ENCODE data around the gene PERP.
"Not testable (repeated sequence)": the region's sequence is repeated elsewhere in the genome, so short reads cannot be mapped to it uniquely, and the experiment has no call there.

PERP gene

DNA sequence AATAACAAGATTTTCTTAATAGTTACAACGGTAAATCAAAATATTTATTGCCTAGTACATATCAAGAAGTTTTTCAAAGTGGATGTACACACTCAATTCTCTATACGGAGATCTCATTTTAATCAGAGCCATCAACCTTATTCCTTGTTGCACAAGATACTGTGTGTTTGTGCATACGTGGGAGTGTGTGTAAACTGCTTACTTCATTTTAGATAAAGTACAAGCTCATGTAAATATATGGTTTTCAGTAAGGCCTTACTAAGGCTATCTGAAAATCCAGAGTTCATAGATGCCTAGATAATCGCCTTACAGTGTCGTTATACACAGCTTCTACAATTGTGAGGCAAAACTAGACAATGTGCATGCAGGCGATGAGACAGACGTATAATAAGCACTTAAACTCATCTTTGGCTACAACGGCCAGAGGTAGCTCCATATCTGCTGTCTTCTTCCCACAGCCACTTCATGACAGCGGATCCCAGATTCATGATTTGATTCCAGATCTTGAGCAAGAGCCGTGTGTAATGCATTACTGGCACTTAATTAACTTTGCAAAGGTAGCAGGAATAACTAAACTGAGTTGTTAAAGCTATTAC lies 2.5 kb downstream of the PERP start:
- DNase-seq: no peak

DNA sequence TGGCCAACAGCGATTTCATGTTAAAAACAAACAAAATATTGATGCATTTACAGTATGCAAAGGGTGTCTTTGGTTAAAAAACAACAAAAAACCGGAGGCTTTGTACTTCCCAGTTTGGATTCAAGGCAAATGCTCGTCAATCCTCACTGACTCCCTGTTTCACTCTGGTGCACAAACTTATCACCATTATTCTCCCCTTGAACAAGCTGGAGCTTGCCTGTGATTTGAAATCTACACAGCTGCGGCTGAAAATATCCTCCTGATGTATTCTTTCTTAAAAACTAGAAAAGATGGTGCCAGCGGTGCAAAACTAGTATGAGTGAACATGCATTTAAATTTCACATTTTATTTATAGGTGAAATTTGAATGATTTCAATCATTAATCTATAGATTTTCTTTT lies 3.3 kb downstream of the PERP start:
- no peak for DNase-seq

DNA sequence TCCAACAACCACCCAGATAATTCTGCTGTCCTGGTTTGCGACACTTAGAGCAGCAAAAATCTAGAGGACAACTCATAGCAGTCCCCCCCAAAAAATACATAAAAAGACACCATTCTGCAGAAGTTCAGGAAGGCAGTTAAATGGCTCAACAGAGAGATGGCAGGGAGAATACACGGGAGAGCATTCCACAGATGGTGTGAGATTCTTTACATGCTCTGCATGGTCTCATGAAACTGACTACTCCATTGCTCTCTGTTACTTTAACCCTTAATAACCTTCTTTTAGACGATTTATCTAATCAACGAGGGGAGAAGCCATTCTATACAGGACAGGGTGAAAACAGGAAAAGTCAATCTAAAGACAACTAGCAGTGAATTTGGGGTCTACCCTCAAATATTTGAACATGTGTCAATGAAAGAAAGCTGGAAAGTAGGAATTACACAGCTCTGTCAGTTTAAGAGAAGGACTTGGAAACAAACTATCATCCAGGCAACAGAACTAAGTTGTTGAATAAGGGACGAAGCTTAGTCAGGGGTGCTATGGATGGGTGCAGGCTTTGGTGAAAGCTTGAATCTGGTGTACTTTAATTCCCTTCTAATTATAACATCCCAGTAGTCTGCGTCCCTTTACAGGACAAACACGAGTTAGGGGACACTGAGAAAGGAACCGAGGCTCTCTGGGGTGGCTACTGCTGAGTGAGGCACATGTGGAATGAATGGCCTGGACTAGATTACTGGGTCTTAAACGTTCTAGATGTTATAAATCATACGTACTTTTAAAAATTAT lies 5.1 kb downstream of the PERP start:
- DNase-seq: no peak

DNA sequence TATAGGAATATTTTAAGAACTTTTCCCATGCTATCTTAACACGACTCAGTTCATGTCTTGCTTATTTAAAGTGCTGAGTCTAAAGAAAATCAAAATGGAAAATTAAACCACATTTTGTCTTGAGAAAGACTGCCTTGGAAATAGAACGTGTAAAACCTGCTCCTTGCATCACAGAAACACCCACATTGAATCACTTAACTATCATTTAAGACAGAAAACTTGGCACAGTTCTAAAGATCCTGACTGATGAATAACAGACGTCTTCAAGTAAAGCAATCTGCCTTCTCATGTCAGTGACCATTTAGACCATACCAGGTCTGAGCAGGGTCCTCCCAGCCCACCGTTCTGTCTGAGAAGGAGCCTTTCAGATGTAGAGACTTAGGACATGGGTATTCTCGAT lies 7.4 kb downstream of the PERP start:
- DNase-seq: no peak

DNA sequence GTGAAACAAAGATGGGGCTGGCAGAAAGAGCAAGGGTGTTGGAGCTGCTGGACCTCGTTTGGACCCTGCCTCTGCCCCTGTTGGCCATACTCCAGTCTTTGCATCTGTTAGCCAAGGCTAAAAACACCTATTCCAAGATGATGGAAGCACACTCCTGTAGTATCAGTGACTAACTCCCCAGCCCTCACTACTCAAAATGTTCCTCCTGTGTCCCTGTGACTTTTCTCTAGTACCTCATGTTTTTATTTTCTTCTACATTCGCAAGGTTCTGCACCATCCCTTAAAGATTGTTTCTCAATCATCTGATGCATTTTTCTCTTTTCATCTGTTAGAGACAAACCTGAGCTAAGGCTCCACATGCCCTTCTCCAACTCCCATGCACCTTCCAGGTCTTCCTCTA lies 8.9 kb downstream of the PERP start:
- no peak for DNase-seq

DNA sequence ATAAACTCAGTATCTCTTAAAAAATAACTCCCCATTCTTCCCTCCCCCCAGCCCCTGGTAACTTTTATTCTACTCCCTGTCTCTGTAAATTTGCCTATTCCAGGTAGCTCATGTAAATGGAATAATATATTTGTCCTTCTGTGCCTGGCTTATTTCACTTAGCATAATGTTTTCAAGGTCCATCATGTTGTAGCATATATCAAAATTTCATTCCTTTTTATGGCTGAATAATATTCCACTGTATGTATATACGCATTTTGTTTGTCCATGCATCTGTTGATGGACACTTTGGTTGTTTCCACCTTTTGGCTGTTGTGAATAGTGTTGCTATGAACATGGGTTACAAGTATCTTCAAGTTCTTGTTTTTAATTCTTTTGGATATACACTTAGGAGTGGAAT lies 13.0 kb downstream of the PERP start:
- no peak for DNase-seq

DNA sequence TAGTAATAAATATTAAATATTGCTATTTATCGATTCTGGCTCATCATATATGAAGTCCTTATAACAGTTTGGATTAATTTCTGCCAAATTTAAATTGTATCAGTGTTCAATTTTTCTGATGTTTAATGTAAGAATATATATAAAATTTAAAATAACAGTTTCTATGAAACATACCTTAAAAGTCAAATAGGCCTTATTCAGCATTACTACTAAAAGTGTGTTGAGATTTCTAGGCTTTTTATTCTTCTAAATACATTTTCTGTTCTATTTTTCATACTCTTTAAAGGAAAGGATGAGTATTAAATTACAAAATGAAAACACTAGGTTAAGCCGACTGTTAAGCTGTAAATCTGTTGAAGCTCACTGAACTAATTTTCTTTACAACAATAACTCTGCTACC lies 13.6 kb downstream of the PERP start:
- DNase-seq: no peak

DNA sequence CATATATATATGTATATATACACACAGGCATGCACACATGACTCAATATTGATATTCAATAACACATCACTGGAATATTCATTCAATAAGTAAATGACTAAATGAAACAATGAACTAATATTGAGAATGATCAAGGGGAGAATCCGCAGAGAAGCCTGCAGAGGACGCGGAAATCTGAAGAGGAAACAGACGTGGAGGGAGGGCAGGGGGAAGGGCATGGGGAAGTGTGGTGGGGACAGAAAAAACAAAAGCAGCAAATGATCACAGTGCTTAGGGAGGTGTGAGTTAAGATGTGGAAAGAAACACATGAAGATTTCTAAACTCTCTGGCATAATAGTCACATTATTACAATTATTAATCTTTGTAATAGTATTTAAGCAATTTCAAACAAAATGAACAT lies 14.5 kb downstream of the PERP start:
- no peak for DNase-seq

DNA sequence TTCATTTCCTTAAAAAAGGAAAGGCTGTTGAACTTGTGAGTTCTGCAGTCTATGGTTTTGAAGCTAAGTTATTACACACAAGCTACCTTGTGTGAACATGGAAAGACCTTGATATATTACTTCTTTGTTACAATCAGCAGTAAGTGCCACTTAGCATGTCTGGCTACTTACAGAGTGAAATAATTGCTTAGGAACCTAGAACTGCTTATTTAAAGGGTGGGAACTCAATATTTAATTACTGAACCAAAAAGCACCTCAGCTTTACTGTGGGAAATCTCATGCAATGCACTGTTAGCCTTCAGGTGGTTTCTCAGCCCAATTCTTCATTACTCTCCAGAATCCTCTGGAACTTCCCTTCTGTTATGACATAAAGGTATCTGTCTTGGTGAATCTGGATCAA lies 17.9 kb downstream of the PERP start:
- DNase-seq: no peak

DNA sequence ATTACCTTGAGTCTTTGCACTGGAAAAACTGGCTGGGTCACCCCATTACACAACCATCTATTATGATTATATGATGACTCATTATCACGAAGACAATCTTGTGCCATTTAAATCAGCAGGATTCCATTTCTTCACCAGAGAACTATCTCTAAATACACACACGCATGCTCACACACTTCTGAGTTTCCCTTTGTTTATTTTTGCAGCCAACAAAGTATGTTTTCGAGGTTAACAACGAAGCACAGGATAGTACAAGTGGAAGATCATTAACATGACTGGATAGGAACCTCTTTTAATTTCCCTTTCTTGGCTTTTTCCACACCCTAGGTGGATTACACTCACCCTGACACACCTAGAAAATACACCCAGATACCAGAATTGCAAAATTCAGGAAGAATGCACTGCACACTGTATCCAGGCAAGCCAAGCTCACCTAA lies 18.9 kb downstream of the PERP start:
- no peak for DNase-seq

DNA sequence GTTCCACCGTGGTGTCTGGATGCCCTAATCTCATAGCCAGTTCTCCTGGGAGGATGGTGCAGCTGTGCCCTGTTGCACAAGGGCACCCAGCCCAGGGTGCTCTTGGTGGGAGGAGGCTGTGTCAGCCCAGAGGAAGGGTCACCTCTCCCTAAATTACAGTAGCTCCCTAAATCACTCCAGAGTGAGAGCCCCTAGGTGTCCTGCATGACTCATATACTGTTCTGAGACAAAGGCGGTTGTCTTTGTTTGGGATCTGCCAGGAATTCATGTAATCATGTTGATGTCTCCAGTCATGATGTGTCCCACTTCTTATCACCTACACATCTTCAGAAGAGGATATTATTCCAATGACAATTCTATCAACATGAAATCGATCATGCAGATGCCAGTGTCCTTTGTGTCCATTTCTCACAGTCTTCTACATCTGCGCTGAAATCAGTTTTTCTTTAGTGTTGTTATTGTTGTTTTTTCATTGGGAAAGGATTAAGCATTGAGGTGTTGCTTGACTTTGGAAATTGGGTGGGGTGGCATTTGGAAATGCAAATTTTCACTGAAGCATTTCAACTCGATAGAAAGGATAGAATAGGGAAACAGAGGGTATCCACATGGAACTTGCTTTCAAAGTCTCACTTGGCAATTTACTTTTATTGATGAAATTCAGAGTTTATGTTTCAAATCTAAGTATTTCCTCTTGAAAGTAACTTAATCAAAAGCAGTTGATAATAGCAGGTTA lies 19.5 kb downstream of the PERP start:
- DNase-seq: no peak

DNA sequence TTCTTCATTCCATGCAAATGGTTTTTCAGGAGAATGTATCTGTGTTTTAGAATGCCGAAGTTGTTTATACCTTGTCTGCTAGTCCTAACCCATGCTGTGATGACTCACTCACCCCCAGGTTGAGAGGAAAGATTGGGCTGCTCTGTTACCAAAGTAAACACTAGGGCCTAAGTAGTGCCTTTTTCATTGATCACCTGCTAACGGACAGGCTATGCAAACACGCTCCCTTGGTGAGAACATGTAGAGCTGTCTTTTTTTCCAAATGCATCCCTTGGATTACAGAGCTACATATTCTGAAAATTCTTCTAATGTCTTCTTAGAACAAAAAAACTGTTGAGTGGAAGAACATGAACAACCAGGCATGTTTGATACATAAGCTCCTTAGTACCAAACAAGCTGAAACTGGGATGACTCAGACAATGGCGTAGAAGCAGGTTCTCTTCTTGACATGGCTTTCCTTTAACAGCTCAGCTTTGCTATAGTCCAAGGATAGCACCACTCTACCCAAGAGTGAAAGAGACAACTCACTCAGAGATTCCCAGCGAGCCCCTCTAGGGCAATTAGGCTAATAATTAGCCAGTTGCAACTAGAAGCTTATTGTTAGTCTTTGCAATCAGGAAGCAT lies 20.5 kb downstream of the PERP start:
- DNase-seq: no peak

DNA sequence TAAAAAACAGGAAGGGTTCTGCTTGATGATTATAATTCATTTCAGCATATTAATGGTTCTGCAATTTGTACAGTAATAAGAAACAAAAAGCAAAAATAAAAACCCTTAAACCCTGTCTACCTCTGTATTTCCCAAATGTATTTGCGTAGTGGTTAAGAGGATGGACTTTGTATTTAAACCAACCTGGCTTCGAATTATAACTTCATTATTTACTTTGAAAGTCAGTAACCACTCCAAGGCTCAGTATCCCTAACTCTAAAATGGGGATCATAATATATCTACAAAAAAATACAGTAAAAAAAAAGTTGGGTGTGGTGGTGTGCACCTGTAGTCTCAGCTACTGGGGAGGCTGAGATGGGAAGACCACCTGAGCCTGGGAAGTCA lies 21.4 kb downstream of the PERP start:
- DNase-seq: no peak

DNA sequence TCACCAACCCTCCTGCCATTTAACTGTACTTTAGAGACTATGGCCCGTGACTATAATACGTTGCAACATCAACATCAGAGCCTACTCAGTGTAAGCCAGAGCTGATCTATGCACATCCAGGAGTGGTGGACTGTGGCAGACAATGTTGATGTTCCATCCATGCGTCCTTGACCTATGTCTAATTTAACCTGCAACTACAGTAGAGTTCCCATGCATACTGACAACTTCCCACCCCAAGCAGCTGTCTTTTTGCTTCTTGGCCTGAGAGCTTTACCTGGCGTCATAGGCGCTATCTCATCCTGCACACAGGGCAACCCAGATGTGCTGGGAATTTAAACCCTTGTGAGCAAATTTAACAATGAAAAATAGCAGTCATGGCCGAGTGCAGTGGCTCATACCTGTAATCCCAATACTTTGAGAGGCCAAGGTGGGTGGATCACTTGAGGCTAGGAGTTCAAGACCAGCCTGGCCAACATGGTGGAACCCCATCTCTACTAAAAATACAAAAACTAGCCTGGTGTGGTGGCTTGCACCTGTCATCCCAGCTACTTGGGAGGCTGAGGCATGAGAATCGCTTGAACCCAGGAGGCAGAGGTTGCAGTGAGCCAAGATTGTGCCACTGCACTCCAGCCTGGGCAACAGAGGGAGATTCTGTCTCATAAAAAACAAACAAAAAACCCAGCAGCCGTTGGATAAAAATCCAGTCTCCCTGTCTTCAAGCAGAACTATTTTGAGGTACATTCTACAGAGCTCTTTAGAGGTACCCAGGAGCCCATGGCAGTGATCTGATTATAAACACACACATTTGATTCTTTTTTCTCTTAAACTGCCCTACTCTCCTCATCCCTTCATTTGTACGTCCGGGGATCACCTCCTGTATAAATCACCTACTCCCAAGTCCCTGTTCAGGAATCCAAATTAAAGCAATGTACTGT lies 22.0 kb downstream of the PERP start:
- no peak for DNase-seq

DNA sequence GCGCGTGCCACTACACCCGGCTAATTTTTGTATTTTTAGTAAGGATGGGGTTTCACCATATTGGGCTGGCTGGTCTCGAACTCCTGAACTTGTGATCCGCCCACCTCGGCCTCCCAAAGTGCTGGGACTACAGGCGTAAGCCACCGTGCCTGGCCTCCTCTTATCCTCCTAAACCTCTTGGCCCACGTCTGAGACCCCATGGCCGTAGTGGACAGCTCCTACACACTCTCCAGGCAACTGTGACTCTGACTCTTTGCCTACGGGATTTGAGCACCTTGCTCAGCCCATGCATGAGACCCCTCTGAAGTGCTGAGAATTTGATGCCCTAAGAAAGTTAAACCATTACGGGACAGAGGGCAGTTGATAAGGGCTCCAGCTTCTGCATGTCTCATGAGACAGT lies 25.0 kb downstream of the PERP start:
- no peak for DNase-seq

DNA sequence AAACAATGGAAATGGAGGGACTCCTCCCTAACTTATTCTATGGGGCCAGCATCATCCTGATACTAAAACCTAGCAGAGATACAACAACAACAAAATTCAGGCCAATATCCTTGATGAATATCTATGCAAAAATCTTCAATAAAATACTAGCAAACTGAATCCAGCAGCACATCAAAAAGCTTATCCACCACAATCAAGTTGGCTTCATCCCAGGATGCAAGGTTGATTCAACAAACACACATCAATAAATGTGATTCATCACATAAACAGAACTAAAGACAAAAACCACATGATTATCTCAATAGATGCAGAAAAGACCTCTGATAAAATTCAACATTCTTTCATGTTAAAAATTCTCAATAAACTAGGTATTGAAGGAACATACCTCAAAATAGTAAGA lies 27.7 kb downstream of the PERP start:
- not testable (repeated sequence) for DNase-seq

DNA sequence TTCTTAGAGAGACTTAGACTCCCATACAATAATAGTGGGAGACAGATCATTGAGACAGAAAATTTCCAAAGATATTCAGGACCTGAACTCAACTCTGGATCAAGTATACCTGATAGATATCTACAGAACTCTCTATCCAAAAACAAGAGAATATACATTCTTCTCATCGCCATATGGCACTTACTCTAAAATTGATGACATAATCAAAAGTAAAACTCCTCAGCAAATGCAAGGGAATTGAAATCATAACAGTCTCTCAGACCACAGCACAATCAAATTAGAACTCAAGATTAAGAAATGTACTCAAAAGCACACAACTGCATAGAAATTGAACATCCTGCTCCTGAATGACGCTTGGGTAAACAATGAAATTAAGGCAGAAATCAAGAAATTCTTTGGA lies 28.7 kb downstream of the PERP start:
- DNase-seq: no peak

DNA sequence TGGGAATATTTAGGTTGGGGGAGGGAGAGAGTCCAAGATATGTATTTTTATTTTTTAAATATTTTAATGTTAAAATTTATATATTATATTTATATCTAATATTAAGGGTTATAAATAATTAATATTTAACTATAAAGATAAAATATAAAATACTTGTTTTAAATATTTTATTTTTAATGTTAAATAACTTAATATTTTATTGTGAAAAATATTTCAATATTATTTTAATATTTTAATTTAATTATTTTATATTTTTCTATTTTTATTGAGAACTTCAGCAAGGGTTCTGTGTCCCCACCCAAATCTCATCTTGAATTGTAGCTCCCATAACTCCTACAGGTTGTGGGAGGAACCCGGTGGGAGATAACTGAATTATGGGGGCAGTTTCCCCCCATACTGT lies 34.0 kb downstream of the PERP start:
- no peak for DNase-seq

DNA sequence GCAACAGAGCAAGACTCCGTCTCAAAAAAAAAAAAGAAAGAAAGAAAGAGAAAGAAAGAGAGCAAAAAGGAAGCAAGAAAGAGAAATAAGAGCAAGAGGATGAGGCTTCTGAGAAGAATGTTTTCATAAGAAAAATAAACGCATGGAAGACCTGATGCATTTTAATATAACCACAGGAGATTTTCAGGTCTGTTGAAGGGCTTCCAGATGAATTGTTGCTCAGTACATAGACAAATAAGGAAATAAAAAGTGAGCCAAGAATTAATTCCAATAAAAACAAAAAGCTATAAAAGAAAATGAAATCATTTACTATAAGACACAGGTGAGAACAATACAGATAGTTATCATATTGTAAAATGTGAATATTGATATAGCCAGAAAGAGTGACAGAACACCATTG lies 43.5 kb downstream of the PERP start:
- no peak for DNase-seq

DNA sequence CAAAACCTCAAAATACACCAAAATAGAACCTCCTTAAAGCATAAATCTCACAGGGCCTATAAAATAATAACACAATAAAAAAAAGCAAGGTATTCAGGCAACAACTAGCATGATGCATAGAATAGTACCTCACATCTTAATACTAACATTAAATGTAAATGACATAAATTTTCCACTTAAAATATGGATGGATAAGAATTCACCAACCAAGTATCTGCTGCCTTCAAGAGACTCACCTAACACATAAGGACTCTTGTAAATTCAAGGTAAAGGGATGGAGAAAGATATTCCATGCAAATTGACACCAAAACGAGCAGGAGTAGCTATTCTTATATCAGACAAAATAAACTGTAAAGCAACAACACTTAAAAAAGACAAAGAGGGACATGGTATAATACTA lies 52.2 kb downstream of the PERP start:
- DNase-seq: no peak

DNA sequence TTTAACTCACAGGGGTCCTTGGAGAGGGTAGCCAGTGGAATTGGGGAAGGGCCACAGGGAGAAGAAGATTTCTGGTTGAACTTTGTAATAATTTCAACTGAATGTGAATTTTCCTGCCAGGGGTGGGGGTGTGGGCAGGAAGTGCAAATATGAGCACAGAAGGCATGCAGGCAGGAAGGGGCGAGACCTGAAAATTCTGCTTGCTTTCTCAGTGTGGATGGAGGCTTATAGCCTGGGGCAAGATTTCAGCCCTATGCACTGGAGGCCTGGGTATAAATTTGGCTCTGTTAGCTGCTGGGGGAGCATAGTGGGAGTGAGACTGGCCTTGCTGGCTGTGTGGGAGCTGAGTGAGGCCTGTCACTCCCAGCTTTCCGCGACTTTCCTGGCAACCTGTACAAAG lies 54.4 kb downstream of the PERP start:
- DNase-seq: no peak

DNA sequence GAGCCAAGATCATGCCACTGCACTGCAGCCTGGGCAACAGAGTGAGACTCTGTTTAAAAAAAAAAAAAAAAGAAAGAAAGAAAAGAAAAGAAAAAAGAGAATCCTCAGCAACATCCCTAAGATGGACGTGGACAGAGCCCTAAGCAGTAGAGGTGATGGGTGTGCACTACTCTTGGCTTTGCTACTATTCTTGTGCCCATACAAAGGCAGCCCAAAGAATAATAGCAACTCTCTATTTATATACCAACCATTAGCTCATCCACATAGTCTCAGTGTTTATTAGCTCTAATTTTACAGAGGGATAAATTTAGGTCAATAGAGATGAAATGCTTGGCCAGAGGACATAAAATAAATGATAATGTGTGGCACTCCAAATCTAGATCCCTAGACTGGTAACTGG lies 62.2 kb downstream of the PERP start:
- DNase-seq: no peak

DNA sequence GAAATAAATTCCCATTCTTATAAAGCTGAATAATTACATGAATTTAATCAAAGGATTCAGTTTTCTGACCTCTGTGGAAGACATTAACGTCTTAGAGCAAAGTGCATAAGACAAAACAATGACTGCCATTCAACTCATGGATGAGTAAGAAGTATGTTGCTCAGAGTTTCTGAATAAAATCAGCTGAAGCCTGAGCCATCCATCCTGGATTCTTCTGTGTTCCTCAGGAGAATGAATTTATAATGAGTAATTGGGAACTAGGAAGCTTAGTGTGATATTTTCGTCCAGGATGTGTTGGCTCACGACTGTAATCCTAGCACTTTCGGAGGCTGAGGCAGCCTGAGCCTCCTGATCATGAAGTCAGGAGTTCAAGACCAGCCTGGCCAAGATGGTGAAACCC lies 62.8 kb downstream of the PERP start:
- no peak for DNase-seq

Data from CD4-positive, alpha-beta T cell treated with Interleukin-17A for 1 hour (primary cell).